Sigmoid colon (tissue), 7 donors: ENCODE data around the gene KLHL14. TPM values are rescaled to one million over a fixed set of nuclear protein-coding genes. Genes with fewer than 3 reads are reported as not detected.

ENCODE experiments used
- DNase-seq: peaks from one replicate; pipeline ENCODE4 v3.0.0-alpha.2; 2019
- H3K27ac ChIP-seq, 4 donors: fragments of 200-600 bp; sonication (generic); one replicate each; pipeline ENCODE4 v1.5.1; 2016 to 2019; ENCODE audit warnings: mild to moderate bottlenecking in 1 of 4
- H3K27me3 ChIP-seq, 3 donors: fragments of 200-600 bp; sonication (generic); one replicate each; pipeline ENCODE4 v1.5.1; 2019; ENCODE audit warnings: mild to moderate bottlenecking in 1 of 3
- H3K36me3 ChIP-seq, 4 donors: fragments of 200-600 bp; sonication (generic); one replicate each; pipeline ENCODE4 v1.5.1; 2016 to 2019
- H3K4me1 ChIP-seq, 4 donors: fragments of 200-600 bp; sonication (generic); one replicate each; pipeline ENCODE4 v1.5.1; 2017 to 2019
- H3K4me3 ChIP-seq, 4 donors: fragments of 200-600 bp; sonication (generic); one replicate each; pipeline ENCODE4 v1.5.1; 2017 to 2019; ENCODE audit warnings: mild to moderate bottlenecking in 2 of 4, moderate library complexity in 1 of 4
- H3K9me3 ChIP-seq, 4 donors: fragments of 200-600 bp in 3 of 4; sonication (generic) in 3 of 4; one replicate each; pipeline versions ENCODE4 v1.5.1 to v1.6.1; 2013 to 2019
- CTCF ChIP-seq, 4 experiments: fragments of 450-650 bp in 3 of 4; fragments of 200-600 bp in 1 of 4; IDR thresholded peaks; one replicate each; pipeline ENCODE4 v1.5.1; 2016 to 2019; ENCODE audit warnings: antibody characterized with exemption in 4 of 4, mild to moderate bottlenecking in 3 of 4, moderate library complexity in 2 of 4
- EP300 ChIP-seq, 4 donors: sonication (generic); formaldehyde crosslinking; IDR thresholded peaks; one replicate each; pipeline ENCODE4 v1.6.1; 2017; ENCODE audit warnings: antibody characterized with exemption in 4 of 4
- POLR2A ChIP-seq, 2 donors: fragments of 450-650 bp; IDR thresholded peaks; one replicate each; pipeline ENCODE4 v1.6.1; 2016; ENCODE audit warnings: antibody characterized with exemption in 2 of 2, mild to moderate bottlenecking in 2 of 2, moderate library complexity in 2 of 2
- POLR2AphosphoS5 ChIP-seq, 4 donors: sonication (generic); formaldehyde crosslinking; IDR thresholded peaks; one replicate each; pipeline ENCODE4 v1.6.1; 2017; ENCODE audit warnings: antibody characterized with exemption in 4 of 4
- WGBS, 2 donors: extraction: QIAGEN DNeasy Blood & Tissue Kit; methylation state at CpG; one replicate each; pipeline ENCODE4 v1.1.7; 2013; 5-methylcytosine and 5-hydroxymethylcytosine counted together
- intact Hi-C: fragments of 100-400 bp; cut with DNase I; formaldehyde crosslinking; loops from one replicate; pipeline ENCODE4 v1.15.1; 2023
- polyA plus RNA-seq, 3 donors: library from polyadenylated mRNA; stranded (reverse); fragments of 200-250 nt; gene quantifications; one replicate each; pipeline ENCODE4 v1.2.3, GENCODE V29; 2013
- total RNA-seq, 4 donors: library from RNA; depleted of rRNA; stranded (reverse); fragments of >200 nt; gene quantifications; one replicate each; pipeline ENCODE4 v1.1.0, GENCODE V29; 2016
- donor health status: healthy with polysubstance abuse.
- donor health status: Bipolar disorder and iron deficiency.
- donor health status: healthy.

KLHL14 gene
- total RNA-seq (under 1 TPM; 0.27 to 0.83 (median 0.52) TPM), polyA plus RNA-seq (1 to 10 TPM in 1 of 3 donors, under 1 TPM in 1, not detected in 1; under 0.01 to 2.9 TPM)

- peaks cover 17 to 47% (median 27%) of the 10 kb centered on the region in 3 donors for H3K27me3 ChIP-seq
- H3K4me3 ChIP-seq: peak within 1 kb of the TSS; percentile 27 to 52 (median 40)
These were observed at the start of gene KLHL14 for GRCh38 chr18:32772581-32773381. KLHL14 (minus strand) TSS chr18:32773023; CDS start chr18:32770591, 2,432 bp downstream.

GRCh38 chr18:32822197-32822596, 49.4 kb upstream of the KLHL14 start:
- Histone ChIP-seq H3K4me1 (no peaks in the 10 kb centered on the region), H3K9me3 (no peaks in the 10 kb centered on the region), H3K4me3 (no peak overlapping the region), H3K27me3 (no peaks in the 10 kb centered on the region), H3K27ac (no peak overlapping the region), H3K36me3 (no peaks in the 10 kb centered on the region)
- intact Hi-C loops: no loop called here
- no peak for DNase-seq
- WGBS, 2 donors: 87 to 92% methylated on average over 16 of the region's 16 CpGs
- TF ChIP-seq POLR2AphosphoS5 (IDR thresholded peaks at IDR 0.05) (no peak), EP300 (IDR thresholded peaks at IDR 0.05) (no peak)

More at GRCh38 chr18:32772581-32773381, at the start of gene KLHL14:
- no peaks in the 10 kb centered on the region for H3K9me3 ChIP-seq
- intact Hi-C loops: no loop called here
- H3K36me3 ChIP-seq: no peaks in the 10 kb centered on the region
- DNase-seq: no peak
- 34 to 51% methylated on average over 17 of the region's 17 CpGs for WGBS, 2 donors
- H3K27ac ChIP-seq: no peak within 1 kb of the TSS
- TF ChIP-seq CTCF (IDR thresholded peaks at IDR 0.05): no peak
- TF ChIP-seq POLR2A (IDR thresholded peaks at IDR 0.05): no peak
- TF ChIP-seq POLR2AphosphoS5 (IDR thresholded peaks at IDR 0.05): no peak
- TF ChIP-seq EP300 (IDR thresholded peaks at IDR 0.05): no peak
- peaks cover 0 to 39% (median 29%) of the 10 kb centered on the region in 4 donors for H3K4me1 ChIP-seq

- Histone ChIP-seq H3K9me3 (no peaks in the 10 kb centered on the region), H3K36me3 (no peaks in the 10 kb centered on the region), H3K27ac (no peak overlapping the region), H3K4me1 (no peaks in the 10 kb centered on the region), H3K4me3 (no peak overlapping the region), H3K27me3 (no peaks in the 10 kb centered on the region)
- intact Hi-C loops: no loop called here
- no peak for DNase-seq
- TF ChIP-seq EP300 (IDR thresholded peaks at IDR 0.05): no peak
- WGBS, 2 donors: 60 to 67% methylated on average over 3 of the region's 3 CpGs
These were observed 43.1 kb upstream of the KLHL14 start for GRCh38 chr18:32815881-32816280.

GRCh38 chr18:32812342-32812741, 39.5 kb upstream of the KLHL14 start:
- no peak overlapping the region for H3K27ac ChIP-seq
- H3K27me3 ChIP-seq: no peaks in the 10 kb centered on the region
- no peak overlapping the region for H3K4me3 ChIP-seq
- H3K36me3 ChIP-seq: no peaks in the 10 kb centered on the region
- DNase-seq: no peak
- H3K9me3 ChIP-seq: no peaks in the 10 kb centered on the region
- no peak for TF ChIP-seq CTCF (IDR thresholded peaks at IDR 0.05)
- TF ChIP-seq POLR2AphosphoS5 (IDR thresholded peaks at IDR 0.05): no peak
- no peak for TF ChIP-seq EP300 (IDR thresholded peaks at IDR 0.05)
- TF ChIP-seq POLR2A (IDR thresholded peaks at IDR 0.05): no peak
- no peaks in the 10 kb centered on the region for H3K4me1 ChIP-seq
- WGBS, 2 donors: 33 to 81% methylated on average over 3 of the region's 3 CpGs
- intact Hi-C loops: no loop called here

GRCh38 chr18:32810314-32810713, 37.5 kb upstream of the KLHL14 start:
- WGBS, 2 donors: 45 to 98% methylated on average over 1 of the region's 1 CpG
- no peaks in the 10 kb centered on the region for H3K9me3 ChIP-seq
- TF ChIP-seq POLR2A (IDR thresholded peaks at IDR 0.05) (no peak), EP300 (IDR thresholded peaks at IDR 0.05) (no peak), CTCF (IDR thresholded peaks at IDR 0.05) (no peak), POLR2AphosphoS5 (IDR thresholded peaks at IDR 0.05) (no peak)
- no peaks in the 10 kb centered on the region for H3K27me3 ChIP-seq
- H3K27ac ChIP-seq: no peak overlapping the region
- intact Hi-C loops: no loop called here
- H3K36me3 ChIP-seq: no peaks in the 10 kb centered on the region
- DNase-seq: no peak
- H3K4me3 ChIP-seq: no peak overlapping the region
- H3K4me1 ChIP-seq: no peaks in the 10 kb centered on the region
